HG02870 (cell line): ENCODE results near the gene MID1.

Experiments
- ATAC-seq: cut with Tn5 transposase; IDR thresholded peaks from one replicate; pipeline ENCODE4 v1.9.1; 2021; ENCODE audit warnings: mild to moderate bottlenecking, moderate library complexity; ENCODE audit not compliant: unreplicated experiment

The MID1 gene

DNA sequence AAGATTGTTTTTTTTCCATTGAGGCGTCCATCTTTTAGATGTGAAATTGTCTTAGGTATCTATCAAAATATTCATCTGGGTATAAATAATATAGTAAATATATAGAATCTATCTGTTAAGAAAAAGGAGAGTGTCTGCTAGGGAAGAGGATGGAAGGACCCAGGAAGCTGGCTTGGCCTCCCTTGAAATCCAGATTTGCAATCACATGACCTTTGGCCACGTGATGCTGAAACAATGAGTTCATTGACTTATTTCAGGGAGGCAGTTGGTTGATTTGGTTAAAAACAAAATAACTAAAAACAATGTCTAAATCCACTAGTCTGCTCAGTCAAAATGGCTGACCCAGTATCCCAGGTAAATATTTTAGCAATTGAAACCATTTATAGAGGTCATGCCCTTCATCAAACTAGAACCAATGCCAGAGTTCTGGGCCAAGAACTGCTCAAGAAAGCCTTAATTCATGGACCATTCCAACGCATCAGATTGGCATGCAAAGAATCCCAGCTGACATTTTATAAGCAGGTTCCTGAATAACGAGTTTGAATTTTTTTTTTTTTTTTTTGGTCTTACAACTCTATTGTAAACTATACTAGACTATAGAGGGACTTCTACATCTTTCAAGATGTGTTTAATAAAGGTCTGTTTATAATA lies 172.7 kb downstream of the MID1 start:
- no peak for ATAC-seq

DNA sequence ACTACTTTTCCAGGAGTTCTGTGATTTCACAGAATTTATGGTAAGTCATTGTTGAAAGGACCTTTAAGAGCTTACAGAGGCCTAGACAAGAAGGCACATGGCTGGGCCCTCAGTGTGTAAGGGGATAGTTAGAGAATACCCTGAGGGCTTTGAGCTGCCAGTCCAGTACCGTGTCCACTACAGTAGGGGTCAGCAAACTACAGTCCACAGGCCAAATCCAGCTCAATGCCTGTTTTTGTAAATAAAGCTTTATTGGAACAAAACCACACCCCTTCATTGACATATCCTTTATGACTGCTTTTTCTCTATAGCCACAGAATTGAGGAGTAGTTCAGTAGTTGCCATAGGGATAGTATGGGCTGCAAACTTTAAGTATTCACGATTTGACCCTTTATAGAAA lies 176.2 kb downstream of the MID1 start:
- no peak for ATAC-seq

DNA sequence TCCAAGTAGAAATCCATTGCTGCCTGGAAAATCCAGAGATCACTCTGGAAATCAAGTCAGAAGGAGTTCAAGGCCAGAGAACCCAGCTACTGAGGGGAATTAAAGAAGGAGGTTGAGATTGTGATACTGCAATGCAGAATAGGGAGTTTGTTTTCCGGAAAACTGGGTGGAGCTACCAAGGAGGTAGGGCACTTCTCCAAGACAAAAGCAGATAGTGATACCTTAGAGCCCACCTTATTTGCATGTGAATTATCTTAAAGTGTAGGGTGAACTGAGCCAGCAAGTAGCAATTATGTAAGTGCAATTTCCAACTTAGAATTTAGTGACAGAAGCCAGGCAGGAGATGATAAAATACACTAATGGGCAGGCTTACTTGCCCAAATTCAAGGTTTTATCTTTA lies 178.9 kb downstream of the MID1 start:
- no peak for ATAC-seq

GRCh38 chrX:10433296-10433965 lies 187.0 kb downstream of the MID1 start:
- no peak for ATAC-seq

DNA sequence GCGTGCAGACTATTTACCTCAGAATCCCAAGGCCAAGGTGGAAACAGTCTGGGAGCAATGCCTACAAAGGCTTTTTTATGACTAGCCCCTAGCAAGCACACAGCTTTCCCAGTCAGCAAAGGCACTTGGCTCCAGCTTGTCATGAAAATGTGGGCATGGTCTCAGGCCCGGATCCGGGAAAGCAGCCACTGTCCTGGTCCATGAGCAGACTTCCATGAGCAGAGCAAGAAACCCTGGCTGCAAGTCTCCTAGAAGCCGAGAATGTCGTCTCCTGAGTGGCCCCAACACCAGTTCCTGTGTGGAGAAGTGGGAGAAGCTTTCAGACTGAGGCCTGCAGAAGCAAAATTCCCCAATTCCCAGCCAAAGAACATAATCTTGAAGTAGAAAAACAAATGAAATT lies 190.5 kb downstream of the MID1 start:
- no peak for ATAC-seq

- no peak for ATAC-seq
These were observed 193.1 kb downstream of the MID1 start for GRCh38 chrX:10427249-10427648.

GRCh38 chrX:10423716-10424115 lies 196.7 kb downstream of the MID1 start:
- ATAC-seq: no peak

DNA sequence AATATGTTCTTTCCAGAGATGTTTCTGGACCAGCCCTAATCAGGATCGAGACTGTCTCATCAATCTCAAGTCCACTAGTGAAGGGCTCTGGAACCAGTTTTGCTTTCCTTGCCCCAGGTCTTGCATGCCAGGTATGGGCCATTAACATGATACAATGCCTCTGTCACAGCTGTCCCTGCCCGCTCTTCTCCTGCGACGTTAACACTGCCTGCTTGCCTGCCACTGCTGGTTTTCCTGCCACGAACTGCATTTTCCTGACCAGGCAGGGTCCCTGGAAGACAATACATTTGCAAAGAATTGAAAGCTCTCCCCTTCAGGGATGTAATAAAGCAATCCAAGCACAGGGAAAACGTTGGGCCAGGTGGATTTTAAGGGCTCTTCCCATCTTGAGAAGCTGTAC lies 200.3 kb downstream of the MID1 start:
- ATAC-seq: no peak

GRCh38 chrX:10416424-10416823 lies 204.0 kb downstream of the MID1 start:
- ATAC-seq: no peak

GRCh38 chrX:10415306-10416001 lies 204.9 kb downstream of the MID1 start:
- no peak for ATAC-seq

DNA sequence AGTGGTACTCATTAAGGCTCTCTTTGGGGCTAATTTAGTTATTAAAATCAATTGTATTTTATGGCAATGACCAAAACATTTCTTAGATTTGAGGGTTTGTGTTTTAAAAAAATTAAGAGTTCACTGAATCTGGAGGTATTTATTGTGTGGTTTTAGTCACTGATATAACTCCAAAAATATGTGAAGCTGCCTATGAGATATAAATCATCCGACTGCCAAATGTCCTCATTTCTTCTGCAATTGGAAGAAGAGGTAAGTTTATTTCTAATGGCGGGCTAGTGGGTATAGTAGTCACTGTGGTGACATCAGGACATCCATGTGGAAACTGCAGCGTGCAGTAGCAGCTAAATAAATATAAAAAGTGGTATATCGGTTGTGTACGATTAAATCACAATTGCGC lies 205.5 kb downstream of the MID1 start:
- ATAC-seq: no peak

- ATAC-seq: no peak
These were observed 206.1 kb downstream of the MID1 start for GRCh38 chrX:10414156-10414824.

DNA sequence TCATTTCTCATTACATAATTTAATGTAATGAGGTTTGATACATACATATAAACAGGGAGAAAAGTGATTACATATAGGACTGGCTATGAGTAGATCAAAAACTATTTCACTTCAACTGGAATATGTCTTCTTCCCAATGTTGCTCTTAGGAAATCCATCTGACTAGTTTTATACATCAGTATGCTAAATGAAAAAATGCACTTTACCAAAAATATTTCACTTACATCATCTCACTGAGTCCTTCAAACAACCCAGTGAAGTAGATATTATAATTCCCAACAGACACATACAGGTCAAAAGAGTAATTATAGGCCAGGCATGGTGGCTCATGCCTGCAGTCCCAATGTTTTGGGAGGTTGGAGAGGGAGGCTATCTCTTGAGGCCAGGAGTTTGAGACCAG lies 215.9 kb downstream of the MID1 start:
- ATAC-seq: no peak

GRCh38 chrX:10401239-10401638 lies 219.1 kb downstream of the MID1 start:
- no peak for ATAC-seq

DNA sequence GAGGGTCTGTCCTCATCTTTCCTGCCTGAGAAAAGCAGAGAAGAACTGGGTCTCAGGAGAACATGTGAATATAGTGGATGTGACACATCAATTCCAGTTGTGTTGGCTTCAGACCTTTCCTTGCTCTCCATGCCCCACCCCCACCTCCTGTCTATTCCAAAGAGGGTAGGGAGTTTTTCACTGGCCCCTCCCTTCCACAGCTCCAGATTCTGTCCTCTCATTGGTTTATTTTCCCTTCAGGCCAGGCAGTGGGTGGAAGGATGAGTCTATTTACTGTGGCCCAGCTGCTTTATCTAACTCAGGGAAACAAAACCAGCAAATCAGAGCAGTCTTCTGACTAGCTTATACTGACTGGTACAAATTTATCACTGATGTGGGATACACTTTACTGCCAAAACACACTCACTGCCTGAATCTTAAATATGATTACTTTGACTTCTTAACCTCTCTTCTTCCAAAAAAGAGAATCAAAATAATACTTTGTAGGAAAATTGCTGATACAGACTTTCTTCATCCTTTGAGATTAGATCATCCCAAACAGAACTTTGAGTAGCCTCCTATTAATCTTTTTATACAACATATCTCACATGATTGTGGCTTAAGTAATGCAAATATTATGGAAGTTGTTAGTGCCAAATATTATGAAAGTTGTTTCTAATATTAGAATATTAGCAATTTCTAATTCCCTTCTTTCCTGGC lies 221.2 kb downstream of the MID1 start:
- no peak for ATAC-seq

- ATAC-seq: no peak
These were observed 222.2 kb downstream of the MID1 start for GRCh38 chrX:10398215-10398614.

DNA sequence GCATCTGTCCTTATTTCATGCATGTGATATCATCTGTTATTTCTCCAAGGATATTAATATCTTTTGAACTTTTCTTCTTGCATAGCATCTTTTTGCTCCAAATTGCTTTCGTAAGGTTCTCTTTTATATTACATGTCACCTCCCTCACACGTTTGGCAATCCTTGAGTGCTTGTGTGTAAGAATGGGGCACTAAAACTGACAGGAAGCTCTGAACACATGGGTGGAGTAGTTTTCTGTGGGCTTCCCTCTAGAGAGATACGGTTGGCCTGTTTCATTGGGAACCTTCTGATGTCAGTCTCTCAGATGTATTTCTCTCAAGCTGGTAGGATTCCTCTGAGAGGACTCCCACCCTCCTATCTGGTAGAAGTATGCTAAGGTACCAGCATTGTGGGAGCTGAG lies 223.0 kb downstream of the MID1 start:
- no peak for ATAC-seq

- ATAC-seq: no peak
These were observed 224.7 kb downstream of the MID1 start for GRCh38 chrX:10395643-10396042.
